GM13976 (cell line): ENCODE measurements around the gene MRPS23.

ENCODE experiments used
- DNase-seq: peaks from one replicate; pipeline ENCODE4 v3.0.0; 2012; ENCODE audit warnings: low spot score
- in situ Hi-C: fragments of 300-500 bp; cut with MboI; formaldehyde crosslinking; loops from one replicate; pipeline ENCODE4 v1.12.0; 2022; ENCODE audit warnings: low sequenced_read_pairs, mixed read lengths, inconsistent platforms; ENCODE audit not compliant: unreplicated experiment
- TF ChIP-seq, protein P1 (sequence below): IDR thresholded peaks from 2 replicates; pipeline ENCODE4 v1.5.1; 2012; ENCODE audit warnings: borderline replicate concordance, mild to moderate bottlenecking; ENCODE audit not compliant: insufficient read depth; ENCODE audit errors: extremely low read depth, missing control alignments, control extremely low read depth

MRPS23 gene

GRCh38 chr17:57873261-57874057, 23.6 kb upstream of the MRPS23 start:
- TF ChIP-seq, protein P1, sequence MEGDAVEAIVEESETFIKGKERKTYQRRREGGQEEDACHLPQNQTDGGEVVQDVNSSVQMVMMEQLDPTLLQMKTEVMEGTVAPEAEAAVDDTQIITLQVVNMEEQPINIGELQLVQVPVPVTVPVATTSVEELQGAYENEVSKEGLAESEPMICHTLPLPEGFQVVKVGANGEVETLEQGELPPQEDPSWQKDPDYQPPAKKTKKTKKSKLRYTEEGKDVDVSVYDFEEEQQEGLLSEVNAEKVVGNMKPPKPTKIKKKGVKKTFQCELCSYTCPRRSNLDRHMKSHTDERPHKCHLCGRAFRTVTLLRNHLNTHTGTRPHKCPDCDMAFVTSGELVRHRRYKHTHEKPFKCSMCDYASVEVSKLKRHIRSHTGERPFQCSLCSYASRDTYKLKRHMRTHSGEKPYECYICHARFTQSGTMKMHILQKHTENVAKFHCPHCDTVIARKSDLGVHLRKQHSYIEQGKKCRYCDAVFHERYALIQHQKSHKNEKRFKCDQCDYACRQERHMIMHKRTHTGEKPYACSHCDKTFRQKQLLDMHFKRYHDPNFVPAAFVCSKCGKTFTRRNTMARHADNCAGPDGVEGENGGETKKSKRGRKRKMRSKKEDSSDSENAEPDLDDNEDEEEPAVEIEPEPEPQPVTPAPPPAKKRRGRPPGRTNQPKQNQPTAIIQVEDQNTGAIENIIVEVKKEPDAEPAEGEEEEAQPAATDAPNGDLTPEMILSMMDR, result no peak
- no peak for DNase-seq
- in situ Hi-C loops, result no loop called here

DNA sequence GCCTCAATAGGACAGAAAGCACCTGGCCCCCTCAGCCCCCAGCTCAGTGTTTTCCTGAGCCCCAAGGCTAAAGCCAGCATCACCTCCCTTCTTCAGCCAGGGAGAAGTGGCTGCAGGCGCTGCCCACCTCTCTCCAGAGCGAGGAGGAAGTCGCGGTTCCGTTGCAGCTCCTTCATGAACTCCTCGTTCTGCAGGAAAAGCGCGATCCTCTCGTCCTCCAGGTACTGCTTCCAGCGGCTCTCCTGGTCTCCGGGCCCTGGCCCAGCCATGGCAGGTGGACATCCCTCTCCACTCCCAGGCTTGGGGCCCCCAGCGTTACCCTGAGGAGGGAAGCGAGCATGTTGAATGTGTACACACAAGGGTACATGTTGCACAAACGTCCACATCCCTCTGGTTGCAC, 22.7 kb upstream of the MRPS23 start:
- TF ChIP-seq, protein P1, result no peak
- in situ Hi-C loops, result no loop called here
- no peak for DNase-seq

DNA sequence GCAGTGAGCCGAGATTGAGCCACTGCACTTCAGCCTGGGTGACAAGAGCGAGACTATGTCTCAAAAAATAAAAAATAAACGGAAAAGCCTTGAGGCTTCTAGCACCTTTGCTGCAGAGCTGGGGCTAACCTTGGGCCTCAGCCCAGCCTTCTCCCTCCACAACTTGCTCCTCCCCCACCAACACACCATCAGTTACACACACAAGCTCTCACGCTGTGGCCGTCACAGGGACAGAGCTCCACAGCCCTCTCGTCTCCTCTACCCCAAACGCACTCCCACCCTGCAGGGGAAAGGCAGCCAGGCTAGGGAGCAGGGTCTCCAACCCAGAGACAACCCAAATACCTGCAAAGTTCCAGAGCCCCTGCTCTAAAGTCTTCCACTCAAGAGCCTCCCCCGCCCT, 22.0 kb upstream of the MRPS23 start:
- no peak for DNase-seq
- in situ Hi-C loops, result no loop called here

DNA sequence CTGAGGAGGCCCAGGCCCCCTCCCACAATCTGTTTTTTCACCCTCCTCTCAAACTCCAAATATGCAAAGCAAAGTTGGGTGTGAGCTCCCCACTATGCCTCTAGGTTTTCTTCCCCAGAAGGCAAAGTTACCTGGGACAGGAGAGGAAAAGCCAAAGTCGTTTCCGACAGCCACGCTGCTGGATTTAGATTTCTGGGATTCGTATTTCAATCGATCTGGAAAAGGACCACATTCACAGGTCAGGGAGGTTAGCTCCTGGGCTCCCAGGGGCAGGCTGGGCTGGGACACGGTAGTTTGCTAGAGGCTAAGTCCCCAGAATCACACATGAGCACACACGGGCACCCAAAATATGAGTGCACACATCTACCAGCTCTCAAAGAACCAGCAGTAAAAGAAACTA, 21.3 kb upstream of the MRPS23 start:
- TF ChIP-seq, protein P1, result no peak
- in situ Hi-C loops, result no loop called here
- DNase-seq, result no peak

More for the DNA sequence above, 22.0 kb upstream of the MRPS23 start:
- TF ChIP-seq, protein P1, result no peak

DNA sequence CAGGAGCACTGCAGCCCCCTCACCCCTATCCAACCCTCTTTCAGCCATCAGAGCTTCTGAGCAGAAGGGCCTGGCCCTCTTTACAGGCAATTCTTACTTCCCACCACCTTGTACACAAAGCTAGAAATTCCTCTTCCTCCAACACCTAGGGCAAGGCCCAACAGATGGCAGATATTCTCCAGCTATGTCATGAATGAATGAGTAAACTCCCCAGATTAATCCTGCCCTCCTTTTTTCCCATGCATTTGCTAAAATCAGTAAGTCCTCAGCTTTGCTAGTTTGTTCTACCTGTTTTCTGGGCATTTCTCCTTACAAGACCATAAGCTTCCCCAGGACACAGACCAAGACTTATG, 20.4 kb upstream of the MRPS23 start:
- in situ Hi-C loops, result no loop called here
- TF ChIP-seq, protein P1, result no peak
- DNase-seq, result no peak

GRCh38 chr17:57869617-57870282, 19.9 kb upstream of the MRPS23 start:
- DNase-seq, result no peak
- in situ Hi-C loops, result no loop called here
- TF ChIP-seq, protein P1, result no peak
